IPS-20b (cell line): ENCODE measurements around the gene PCNA.

Experiments
- H3K27ac ChIP-seq: one replicate; pipeline ENCODE4 v1.5.1; 2013; ENCODE audit warnings: low read length
- H3K27me3 ChIP-seq: 2 replicates; pipeline ENCODE4 v1.6.1; 2013; ENCODE audit warnings: mild to moderate bottlenecking, low read length, inconsistent platforms; ENCODE audit not compliant: insufficient read depth
- H3K36me3 ChIP-seq: 2 replicates; pipeline ENCODE4 v1.6.1; 2013; ENCODE audit warnings: low read depth, mild to moderate bottlenecking, inconsistent platforms, low read length, moderate library complexity; ENCODE audit not compliant: insufficient read depth
- H3K4me1 ChIP-seq: 2 replicates; pipeline ENCODE4 v1.6.1; 2013; ENCODE audit warnings: mild to moderate bottlenecking, control low read depth, inconsistent platforms, low read length, moderate library complexity; ENCODE audit not compliant: insufficient read depth
- H3K4me3 ChIP-seq: 2 replicates; pipeline ENCODE4 v1.5.1; 2013; ENCODE audit warnings: mild to moderate bottlenecking, low read length, inconsistent platforms
- H3K9ac ChIP-seq: 2 replicates; pipeline ENCODE4 v1.6.1; 2013; ENCODE audit warnings: low read depth, mild to moderate bottlenecking, inconsistent platforms, low read length, moderate library complexity
- H3K9me3 ChIP-seq: 2 replicates; pipeline ENCODE4 v1.6.1; 2013; ENCODE audit warnings: mild to moderate bottlenecking, low read depth, low read length, inconsistent platforms; ENCODE audit not compliant: insufficient read depth

The PCNA gene

GRCh38 chr20:5119435-5120184 lies at the start of gene PCNA:
PCNA (minus strand) TSS chr20:5119958; CDS start chr20:5119798, 160 bp downstream.
- H3K27ac ChIP-seq = peak within 1 kb of the TSS; percentile 100
- H3K4me3 ChIP-seq = peak within 1 kb of the TSS; percentile 98
- H3K9ac ChIP-seq = peak within 1 kb of the TSS; percentile 100
- no peaks in the 10 kb centered on the region for H3K9me3 ChIP-seq
- peaks cover 45% of the 10 kb centered on the region for H3K36me3 ChIP-seq
- H3K4me1 ChIP-seq = peaks cover 12% of the 10 kb centered on the region; the same call in 1 of the 2 replicates
- H3K27me3 ChIP-seq = no peaks in the 10 kb centered on the region

GRCh38 chr20:5168651-5169396 lies 49.1 kb upstream of the PCNA start:
- peak overlapping the region; percentile 37; the same call in 1 of the 2 replicates for H3K9ac ChIP-seq
- H3K4me1 ChIP-seq = peaks cover 23% of the 10 kb centered on the region
- H3K9me3 ChIP-seq = no peaks in the 10 kb centered on the region
- peaks cover 4% of the 10 kb centered on the region; the same call in 1 of the 2 replicates for H3K36me3 ChIP-seq
- no peaks in the 10 kb centered on the region for H3K27me3 ChIP-seq
- no peak overlapping the region for H3K27ac ChIP-seq
- H3K4me3 ChIP-seq = no peak overlapping the region

GRCh38 chr20:5164645-5165625 lies 45.2 kb upstream of the PCNA start:
- H3K27ac ChIP-seq = no peak overlapping the region
- H3K4me1 ChIP-seq = peaks cover 15% of the 10 kb centered on the region
- H3K36me3 ChIP-seq = no peaks in the 10 kb centered on the region
- H3K27me3 ChIP-seq = no peaks in the 10 kb centered on the region
- H3K9ac ChIP-seq = no peak overlapping the region
- H3K9me3 ChIP-seq = no peaks in the 10 kb centered on the region
- no peak overlapping the region for H3K4me3 ChIP-seq

GRCh38 chr20:5161536-5162164 lies 41.9 kb upstream of the PCNA start:
- no peaks in the 10 kb centered on the region for H3K9me3 ChIP-seq
- no peaks in the 10 kb centered on the region for H3K27me3 ChIP-seq
- H3K4me3 ChIP-seq = no peak overlapping the region
- no peak overlapping the region for H3K9ac ChIP-seq
- no peaks in the 10 kb centered on the region for H3K36me3 ChIP-seq
- H3K4me1 ChIP-seq = peaks cover 5% of the 10 kb centered on the region; the same call in 1 of the 2 replicates
- no peak overlapping the region for H3K27ac ChIP-seq

GRCh38 chr20:5160882-5161281 lies 41.1 kb upstream of the PCNA start:
- H3K9ac ChIP-seq = no peak overlapping the region
- H3K27ac ChIP-seq = no peak overlapping the region
- H3K36me3 ChIP-seq = no peaks in the 10 kb centered on the region
- no peaks in the 10 kb centered on the region for H3K9me3 ChIP-seq
- H3K4me3 ChIP-seq = no peak overlapping the region
- H3K27me3 ChIP-seq = no peaks in the 10 kb centered on the region
- H3K4me1 ChIP-seq = peaks cover 5% of the 10 kb centered on the region

- Histone ChIP-seq H3K4me1 (peaks cover 5% of the 10 kb centered on the region), H3K9ac (no peak overlapping the region), H3K4me3 (no peak overlapping the region), H3K27ac (no peak overlapping the region), H3K27me3 (no peaks in the 10 kb centered on the region), H3K9me3 (no peaks in the 10 kb centered on the region), H3K36me3 (no peaks in the 10 kb centered on the region)
Measured at GRCh38 chr20:5159928-5160327, 40.2 kb upstream of the PCNA start.

- H3K9me3 ChIP-seq = no peaks in the 10 kb centered on the region
- no peaks in the 10 kb centered on the region for H3K27me3 ChIP-seq
- no peak overlapping the region for H3K27ac ChIP-seq
- H3K36me3 ChIP-seq = no peaks in the 10 kb centered on the region
- H3K4me3 ChIP-seq = no peak overlapping the region
- H3K4me1 ChIP-seq = peaks cover 5% of the 10 kb centered on the region; the same call in 1 of the 2 replicates
- no peak overlapping the region for H3K9ac ChIP-seq
Measured at GRCh38 chr20:5156675-5157448, 37.1 kb upstream of the PCNA start.

GRCh38 chr20:5155404-5155803 lies 35.6 kb upstream of the PCNA start:
- Histone ChIP-seq H3K27me3 (no peaks in the 10 kb centered on the region), H3K4me1 (peaks cover 5% of the 10 kb centered on the region; the same call in 1 of the 2 replicates), H3K27ac (no peak overlapping the region), H3K9me3 (no peaks in the 10 kb centered on the region), H3K36me3 (no peaks in the 10 kb centered on the region), H3K4me3 (no peak overlapping the region), H3K9ac (no peak overlapping the region; the same call in 1 of the 2 replicates)

GRCh38 chr20:5154543-5154925 lies 34.8 kb upstream of the PCNA start:
- H3K9ac ChIP-seq = no peak overlapping the region
- no peak overlapping the region for H3K4me3 ChIP-seq
- no peaks in the 10 kb centered on the region; the same call in 1 of the 2 replicates for H3K4me1 ChIP-seq
- no peaks in the 10 kb centered on the region for H3K36me3 ChIP-seq
- H3K9me3 ChIP-seq = no peaks in the 10 kb centered on the region
- H3K27ac ChIP-seq = no peak overlapping the region
- no peaks in the 10 kb centered on the region for H3K27me3 ChIP-seq

- no peaks in the 10 kb centered on the region; the same call in 1 of the 2 replicates for H3K4me1 ChIP-seq
- H3K9ac ChIP-seq = no peak overlapping the region
- H3K36me3 ChIP-seq = no peaks in the 10 kb centered on the region
- H3K27ac ChIP-seq = no peak overlapping the region
- H3K4me3 ChIP-seq = no peak overlapping the region
- no peaks in the 10 kb centered on the region for H3K27me3 ChIP-seq
- no peaks in the 10 kb centered on the region for H3K9me3 ChIP-seq
Measured at GRCh38 chr20:5153612-5154542, 34.1 kb upstream of the PCNA start.
